ENCODE measurements around the gene MAG.
A peak's percentile ranks its signal among the peaks of the same experiment; 100 is the strongest.

The MAG gene

GRCh38 chr19:35294859-35295791 is 3.2 kb downstream of the MAG start:
- FAIRE-seq (no peak), DNase-seq (ENCODE audit: extremely low spot score, insufficient read length, low read depth) (no peak)

- peak; percentile 69 for FAIRE-seq
- DNase-seq (ENCODE audit: extremely low spot score, insufficient read length, low read depth) = peak; percentile 44
Observed at GRCh38 chr19:35295792-35296462, 4.0 kb downstream of the MAG start.

GRCh38 chr19:35296644-35297514 is 4.9 kb downstream of the MAG start:
- DNase-seq (ENCODE audit: extremely low spot score, insufficient read length, low read depth) = no peak
- FAIRE-seq = peak; percentile 71

- DNase-seq (ENCODE audit: extremely low spot score, insufficient read length, low read depth) = no peak
- no peak for FAIRE-seq
Observed at GRCh38 chr19:35297515-35297848, 5.5 kb downstream of the MAG start.

GRCh38 chr19:35297922-35298321 is 6.0 kb downstream of the MAG start:
- FAIRE-seq = no peak
- DNase-seq (ENCODE audit: extremely low spot score, insufficient read length, low read depth) = no peak

- no peak for FAIRE-seq
- DNase-seq (ENCODE audit: extremely low spot score, insufficient read length, low read depth) = no peak
Observed at GRCh38 chr19:35298561-35298972, 6.6 kb downstream of the MAG start.

- FAIRE-seq (no peak), DNase-seq (ENCODE audit: extremely low spot score, insufficient read length, low read depth) (no peak)
Observed at GRCh38 chr19:35299523-35300338, 7.8 kb downstream of the MAG start.

GRCh38 chr19:35300339-35300649 is 8.3 kb downstream of the MAG start:
- no peak for FAIRE-seq
- no peak for DNase-seq (ENCODE audit: extremely low spot score, insufficient read length, low read depth)

- no peak for DNase-seq (ENCODE audit: extremely low spot score, insufficient read length, low read depth)
- no peak for FAIRE-seq
Observed at GRCh38 chr19:35301961-35302360, 10.0 kb downstream of the MAG start.

GRCh38 chr19:35302446-35302845 is 10.5 kb downstream of the MAG start:
- FAIRE-seq = no peak
- DNase-seq (ENCODE audit: extremely low spot score, insufficient read length, low read depth) = no peak

- DNase-seq (ENCODE audit: extremely low spot score, insufficient read length, low read depth) (no peak), FAIRE-seq (no peak)
Observed at GRCh38 chr19:35303357-35303915, 11.5 kb downstream of the MAG start.

- FAIRE-seq (no peak), DNase-seq (ENCODE audit: extremely low spot score, insufficient read length, low read depth) (no peak)
Observed at GRCh38 chr19:35304036-35304435, 12.1 kb downstream of the MAG start.

GRCh38 chr19:35305181-35305580 is 13.2 kb downstream of the MAG start:
- DNase-seq (ENCODE audit: extremely low spot score, insufficient read length, low read depth) (no peak), FAIRE-seq (no peak)

GRCh38 chr19:35306473-35307246 is 14.7 kb downstream of the MAG start:
- DNase-seq (ENCODE audit: extremely low spot score, insufficient read length, low read depth) (no peak), FAIRE-seq (no peak)

GRCh38 chr19:35307931-35308330 is 16.0 kb downstream of the MAG start:
- FAIRE-seq = no peak
- no peak for DNase-seq (ENCODE audit: extremely low spot score, insufficient read length, low read depth)

- DNase-seq (ENCODE audit: extremely low spot score, insufficient read length, low read depth) (no peak), FAIRE-seq (no peak)
Observed at GRCh38 chr19:35308910-35309309, 16.9 kb downstream of the MAG start.

- DNase-seq (ENCODE audit: extremely low spot score, insufficient read length, low read depth) (no peak), FAIRE-seq (no peak)
Observed at GRCh38 chr19:35309481-35310279, 17.7 kb downstream of the MAG start.

- DNase-seq (ENCODE audit: extremely low spot score, insufficient read length, low read depth) = no peak
- no peak for FAIRE-seq
Observed at GRCh38 chr19:35310331-35310730, 18.4 kb downstream of the MAG start.

Measured in GM18507 (cell line).